ENCODE measurements around the gene ATG9B. TPM values are rescaled to one million over a fixed set of nuclear protein-coding genes. Genes with fewer than 3 reads are reported as not detected.

Gene ATG9B
- total RNA-seq, 1 donor from 2014 or later: 0.85 TPM

DNA sequence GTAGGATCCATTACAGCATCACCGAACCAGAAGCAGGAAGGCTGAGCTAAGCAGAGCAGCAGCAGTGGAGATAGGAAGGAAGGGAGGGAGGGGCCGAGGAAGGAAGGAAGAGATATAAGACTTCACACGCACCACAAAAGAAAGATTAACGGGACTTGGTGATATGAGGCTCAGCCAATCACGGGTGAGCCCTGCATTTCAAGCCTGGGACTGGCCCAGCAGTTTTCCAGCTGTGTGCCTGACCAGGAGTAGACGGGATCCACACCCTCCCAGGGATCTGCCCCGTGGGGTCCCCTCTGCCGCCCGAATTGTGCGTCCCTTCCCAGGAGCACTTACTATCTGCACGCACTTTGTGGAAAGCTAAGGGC is 16.2 kb downstream of the ATG9B start:
- no peak for DNase-seq (ENCODE audit: low spot score)
- H3K27ac Mint-ChIP-seq (ENCODE audit: unreplicated experiment): peak overlapping the region; percentile 78
- peaks cover 48% of the 10 kb centered on the region for H3K36me3 Mint-ChIP-seq (ENCODE audit: low read depth, unreplicated experiment)
- H3K27me3 Mint-ChIP-seq (ENCODE audit: unreplicated experiment): peaks cover 25% of the 10 kb centered on the region
- peaks cover 6% of the 10 kb centered on the region for H3K9me3 Mint-ChIP-seq (ENCODE audit: unreplicated experiment)
- TF ChIP-seq, protein P1, sequence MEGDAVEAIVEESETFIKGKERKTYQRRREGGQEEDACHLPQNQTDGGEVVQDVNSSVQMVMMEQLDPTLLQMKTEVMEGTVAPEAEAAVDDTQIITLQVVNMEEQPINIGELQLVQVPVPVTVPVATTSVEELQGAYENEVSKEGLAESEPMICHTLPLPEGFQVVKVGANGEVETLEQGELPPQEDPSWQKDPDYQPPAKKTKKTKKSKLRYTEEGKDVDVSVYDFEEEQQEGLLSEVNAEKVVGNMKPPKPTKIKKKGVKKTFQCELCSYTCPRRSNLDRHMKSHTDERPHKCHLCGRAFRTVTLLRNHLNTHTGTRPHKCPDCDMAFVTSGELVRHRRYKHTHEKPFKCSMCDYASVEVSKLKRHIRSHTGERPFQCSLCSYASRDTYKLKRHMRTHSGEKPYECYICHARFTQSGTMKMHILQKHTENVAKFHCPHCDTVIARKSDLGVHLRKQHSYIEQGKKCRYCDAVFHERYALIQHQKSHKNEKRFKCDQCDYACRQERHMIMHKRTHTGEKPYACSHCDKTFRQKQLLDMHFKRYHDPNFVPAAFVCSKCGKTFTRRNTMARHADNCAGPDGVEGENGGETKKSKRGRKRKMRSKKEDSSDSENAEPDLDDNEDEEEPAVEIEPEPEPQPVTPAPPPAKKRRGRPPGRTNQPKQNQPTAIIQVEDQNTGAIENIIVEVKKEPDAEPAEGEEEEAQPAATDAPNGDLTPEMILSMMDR (IDR thresholded peaks at IDR 0.05; ENCODE audit: unreplicated experiment): no peak
- H3K4me3 Mint-ChIP-seq (ENCODE audit: unreplicated experiment): peak overlapping the region; percentile 69
- H3K4me1 Mint-ChIP-seq (ENCODE audit: unreplicated experiment): peaks cover 46% of the 10 kb centered on the region

DNA sequence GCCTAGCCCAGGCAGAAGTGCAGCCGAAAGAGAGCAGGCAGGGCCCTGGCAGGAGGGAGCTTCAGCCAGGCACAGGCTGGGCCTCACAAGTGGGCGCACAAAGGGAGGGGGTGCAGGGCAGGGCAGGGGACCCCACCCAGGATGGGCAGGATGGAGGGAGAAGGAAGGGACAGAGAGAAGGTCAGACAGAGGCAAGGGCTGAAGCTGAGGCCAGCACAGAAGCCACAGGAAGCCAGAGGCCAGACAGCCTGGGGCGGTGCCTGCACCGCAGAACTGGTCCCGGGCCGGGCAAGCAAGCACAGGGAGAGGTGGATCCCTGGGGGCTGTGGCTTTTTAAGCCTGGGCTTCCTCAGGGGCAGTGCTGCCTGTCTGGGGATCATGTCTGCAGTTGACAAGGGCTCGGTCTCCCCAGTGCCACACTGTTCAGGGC is 16.8 kb downstream of the ATG9B start:
- TF ChIP-seq, protein P1 (IDR thresholded peaks at IDR 0.05; ENCODE audit: unreplicated experiment): no peak
- peaks cover 41% of the 10 kb centered on the region for H3K4me1 Mint-ChIP-seq (ENCODE audit: unreplicated experiment)
- H3K36me3 Mint-ChIP-seq (ENCODE audit: low read depth, unreplicated experiment): peaks cover 48% of the 10 kb centered on the region
- H3K27me3 Mint-ChIP-seq (ENCODE audit: unreplicated experiment): peaks cover 22% of the 10 kb centered on the region
- no peak overlapping the region for H3K27ac Mint-ChIP-seq (ENCODE audit: unreplicated experiment)
- peaks cover 6% of the 10 kb centered on the region for H3K9me3 Mint-ChIP-seq (ENCODE audit: unreplicated experiment)
- peak overlapping the region; percentile 25 for H3K4me3 Mint-ChIP-seq (ENCODE audit: unreplicated experiment)
- DNase-seq (ENCODE audit: low spot score): no peak

DNA sequence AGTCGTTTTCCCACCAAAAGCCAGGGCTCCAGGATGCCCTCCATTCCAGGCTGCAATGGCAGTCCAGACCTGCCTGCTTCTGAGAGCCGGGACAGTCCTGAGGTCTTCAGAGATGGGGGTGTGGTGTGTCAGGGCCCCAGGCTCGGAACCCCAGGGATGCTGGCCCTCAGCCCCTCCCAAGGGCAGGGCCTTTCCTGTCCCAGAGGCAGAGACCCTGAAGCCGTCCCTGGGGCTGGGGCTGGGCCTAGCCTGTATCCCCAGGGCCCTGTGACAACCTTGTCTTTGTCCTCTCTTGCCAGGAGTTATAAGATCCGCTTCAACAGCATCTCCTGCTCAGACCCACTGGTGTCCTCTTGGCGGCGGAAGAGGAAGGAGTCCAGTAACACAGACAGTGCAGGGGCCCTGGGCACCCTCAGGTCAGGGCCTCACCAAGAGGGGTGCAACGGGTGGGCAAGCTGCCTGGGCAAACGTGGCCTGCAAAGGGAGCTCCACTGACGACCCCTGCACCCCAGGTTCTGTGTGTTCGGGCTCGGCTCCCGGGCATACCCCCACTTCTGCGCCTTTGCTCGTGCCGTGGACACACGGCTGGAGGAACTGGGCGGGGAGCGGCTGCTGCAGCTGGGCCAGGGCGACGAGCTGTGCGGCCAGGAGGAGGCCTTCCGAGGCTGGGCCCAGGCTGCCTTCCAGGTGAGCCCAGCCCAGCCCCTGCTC is 17.5 kb downstream of the ATG9B start:
- H3K9me3 Mint-ChIP-seq (ENCODE audit: unreplicated experiment): peaks cover 6% of the 10 kb centered on the region
- no peak for DNase-seq (ENCODE audit: low spot score)
- peaks cover 47% of the 10 kb centered on the region for H3K36me3 Mint-ChIP-seq (ENCODE audit: low read depth, unreplicated experiment)
- H3K27ac Mint-ChIP-seq (ENCODE audit: unreplicated experiment): no peak overlapping the region
- H3K4me3 Mint-ChIP-seq (ENCODE audit: unreplicated experiment): no peak overlapping the region
- H3K27me3 Mint-ChIP-seq (ENCODE audit: unreplicated experiment): peaks cover 15% of the 10 kb centered on the region
- H3K4me1 Mint-ChIP-seq (ENCODE audit: unreplicated experiment): peaks cover 33% of the 10 kb centered on the region
- TF ChIP-seq, protein P1 (IDR thresholded peaks at IDR 0.05; ENCODE audit: unreplicated experiment): no peak

DNA sequence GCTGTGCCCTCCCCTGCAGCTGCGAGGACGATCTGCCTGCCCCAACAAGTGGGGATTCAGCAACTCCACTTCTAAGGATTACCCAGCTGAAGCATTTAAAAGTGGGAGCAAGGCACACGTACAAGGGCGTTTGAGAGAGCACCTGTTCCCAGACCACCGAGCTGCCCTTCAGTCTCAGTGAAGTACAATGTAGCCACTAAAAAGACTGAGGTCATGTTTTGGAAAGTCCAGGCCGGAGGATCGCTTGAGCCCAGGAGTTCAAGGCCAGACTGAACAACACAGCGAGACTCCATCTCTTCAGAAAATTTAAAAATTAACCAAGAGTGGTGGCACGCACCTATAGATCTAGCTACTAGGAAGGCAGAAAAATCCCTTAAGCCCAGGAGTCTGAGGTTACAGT is 18.7 kb downstream of the ATG9B start:
- Mint-ChIP-seq H3K36me3 (ENCODE audit: low read depth, unreplicated experiment) (peaks cover 48% of the 10 kb centered on the region), H3K4me3 (ENCODE audit: unreplicated experiment) (peak overlapping the region; percentile 42), H3K9me3 (ENCODE audit: unreplicated experiment) (peaks cover 6% of the 10 kb centered on the region), H3K27me3 (ENCODE audit: unreplicated experiment) (peaks cover 16% of the 10 kb centered on the region), H3K4me1 (ENCODE audit: unreplicated experiment) (peaks cover 25% of the 10 kb centered on the region), H3K27ac (ENCODE audit: unreplicated experiment) (no peak overlapping the region)
- TF ChIP-seq, protein P1 (IDR thresholded peaks at IDR 0.05; ENCODE audit: unreplicated experiment): no peak
- no peak for DNase-seq (ENCODE audit: low spot score)

DNA sequence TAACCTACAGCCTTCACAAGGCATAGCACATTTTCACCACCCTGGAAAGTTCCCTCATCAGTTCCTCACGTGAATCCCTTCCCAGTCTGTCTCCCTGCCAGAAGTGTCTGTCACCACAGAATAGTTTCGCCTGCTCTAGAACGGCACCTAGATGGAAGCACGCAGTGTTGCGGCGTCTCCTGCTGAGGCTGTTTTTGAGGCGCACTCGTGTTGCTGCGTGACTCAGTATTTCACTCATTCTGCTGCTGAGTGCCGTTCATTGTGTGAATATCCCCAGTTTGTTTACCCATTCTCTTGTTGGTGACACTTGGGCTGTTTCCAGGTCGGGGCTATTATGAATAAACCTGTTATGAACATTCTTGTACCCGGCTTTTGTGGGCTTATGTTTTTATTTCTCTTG is 20.7 kb downstream of the ATG9B start:
- Mint-ChIP-seq H3K4me3 (ENCODE audit: unreplicated experiment) (peak overlapping the region; percentile 19), H3K27me3 (ENCODE audit: unreplicated experiment) (peaks cover 16% of the 10 kb centered on the region), H3K4me1 (ENCODE audit: unreplicated experiment) (peaks cover 19% of the 10 kb centered on the region), H3K9me3 (ENCODE audit: unreplicated experiment) (peaks cover 6% of the 10 kb centered on the region), H3K36me3 (ENCODE audit: low read depth, unreplicated experiment) (peaks cover 55% of the 10 kb centered on the region), H3K27ac (ENCODE audit: unreplicated experiment) (peak overlapping the region; percentile 3)
- no peak for DNase-seq (ENCODE audit: low spot score)
- TF ChIP-seq, protein P1 (IDR thresholded peaks at IDR 0.05; ENCODE audit: unreplicated experiment): no peak

All from endothelial cell (in vitro differentiated cells).